Measurements from ENCODE around the gene INHBE.
A peak's percentile ranks its signal among the peaks of the same experiment; 100 is the strongest.
"Not testable (repeated sequence)": the region's sequence is repeated elsewhere in the genome, so short reads cannot be mapped to it uniquely, and the experiment has no call there.

The INHBE gene, protein sequence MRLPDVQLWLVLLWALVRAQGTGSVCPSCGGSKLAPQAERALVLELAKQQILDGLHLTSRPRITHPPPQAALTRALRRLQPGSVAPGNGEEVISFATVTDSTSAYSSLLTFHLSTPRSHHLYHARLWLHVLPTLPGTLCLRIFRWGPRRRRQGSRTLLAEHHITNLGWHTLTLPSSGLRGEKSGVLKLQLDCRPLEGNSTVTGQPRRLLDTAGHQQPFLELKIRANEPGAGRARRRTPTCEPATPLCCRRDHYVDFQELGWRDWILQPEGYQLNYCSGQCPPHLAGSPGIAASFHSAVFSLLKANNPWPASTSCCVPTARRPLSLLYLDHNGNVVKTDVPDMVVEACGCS

DNA sequence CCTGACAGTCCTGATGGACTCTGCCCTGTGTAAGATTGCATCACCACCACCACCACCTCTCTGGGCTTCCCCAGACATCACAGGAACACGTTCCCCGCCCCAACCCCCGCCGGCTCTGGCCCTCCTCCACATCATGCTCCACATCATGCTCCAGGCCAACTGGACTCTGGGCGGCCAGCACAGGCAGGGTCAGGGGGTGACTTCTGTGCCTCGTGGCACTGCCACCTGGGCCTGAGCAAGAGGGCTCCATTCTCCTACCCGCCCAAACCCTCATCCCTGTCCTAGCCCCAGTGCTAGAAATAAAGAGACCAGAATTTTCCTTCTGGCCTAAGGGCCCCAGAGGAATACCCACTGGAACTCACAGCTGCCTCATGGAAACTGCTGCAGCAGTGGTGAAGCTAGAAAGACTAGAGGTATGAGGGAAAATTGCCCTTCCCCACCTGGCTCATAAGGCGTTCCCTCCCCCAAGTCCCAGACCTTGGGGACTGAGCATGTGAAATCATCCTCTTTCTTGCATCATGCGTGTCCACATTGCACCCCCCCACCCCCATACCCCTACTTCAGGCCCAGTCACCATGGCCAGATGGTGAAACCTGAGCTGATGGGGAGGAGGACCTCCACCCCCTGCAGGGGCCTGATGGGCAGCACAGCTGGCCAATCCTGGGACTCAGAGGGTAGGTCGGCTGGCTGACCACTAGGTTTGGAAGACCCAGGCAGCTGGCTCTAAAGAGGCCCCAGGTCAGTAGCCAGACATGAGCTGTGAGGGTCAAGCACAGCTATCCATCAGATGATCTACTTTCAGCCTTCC lies at the start of gene INHBE:
Gene INHBE (plus strand): TSS at position 742 of the 808 bp plus-strand sequence. CDS start 230 bp downstream, outside the sequence.
- Mint-ChIP-seq H3K4me1 (peaks cover 47% of the 10 kb centered on the region), H3K27me3 (no peaks in the 10 kb centered on the region), H3K9me3 (no peaks in the 10 kb centered on the region), H3K4me3 (peak within 1 kb of the TSS; percentile 86), H3K27ac (peak within 1 kb of the TSS; percentile 82), H3K36me3 (no peaks in the 10 kb centered on the region)
- no peak for ATAC-seq

DNA sequence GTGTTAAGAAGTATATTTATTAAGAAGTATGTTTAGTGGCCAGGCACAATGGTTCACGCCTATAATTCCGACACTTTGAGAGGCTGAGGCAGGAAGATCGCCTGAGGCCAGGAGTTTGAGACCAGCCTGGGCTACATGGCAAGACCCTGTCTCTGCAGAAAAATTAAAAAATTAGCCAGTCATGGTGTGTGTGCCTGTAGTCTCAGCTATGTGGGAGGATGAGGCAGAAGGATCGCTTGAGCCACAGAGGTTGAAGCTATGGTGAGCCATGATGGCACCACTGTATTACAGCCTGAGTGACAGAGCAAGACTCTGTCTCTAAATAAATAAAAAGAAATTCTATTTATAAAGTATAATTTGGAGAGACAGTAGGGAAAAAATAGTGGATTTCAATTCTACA lies 44.6 kb upstream of the INHBE start:
- no peaks in the 10 kb centered on the region for H3K36me3 Mint-ChIP-seq
- no peak overlapping the region for H3K27ac Mint-ChIP-seq
- peaks cover 24% of the 10 kb centered on the region for H3K4me1 Mint-ChIP-seq
- no peaks in the 10 kb centered on the region for H3K27me3 Mint-ChIP-seq
- no peak overlapping the region for H3K4me3 Mint-ChIP-seq
- no peak for ATAC-seq
- no peaks in the 10 kb centered on the region for H3K9me3 Mint-ChIP-seq

DNA sequence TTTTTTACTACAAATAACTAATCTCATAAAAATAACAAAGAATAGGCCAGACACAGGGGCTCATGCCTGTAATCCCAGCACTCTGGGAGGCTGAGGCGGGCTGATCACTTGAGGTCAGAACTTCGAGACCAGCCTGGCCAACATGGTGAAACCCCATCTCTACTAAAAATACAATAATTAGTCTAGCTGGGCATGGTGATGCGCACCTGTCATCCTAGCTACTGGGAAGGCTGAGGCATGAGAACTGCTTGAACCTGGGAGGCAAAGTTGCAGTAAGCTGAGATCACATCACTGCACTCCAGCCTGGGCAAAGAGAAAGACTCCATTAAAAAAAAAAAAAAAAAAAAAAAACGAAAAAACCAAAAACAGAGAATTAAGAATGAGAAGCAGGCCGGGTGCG lies 40.9 kb upstream of the INHBE start:
- H3K36me3 Mint-ChIP-seq, H3K27ac Mint-ChIP-seq, H3K9me3 Mint-ChIP-seq, H3K27me3 Mint-ChIP-seq, H3K4me3 Mint-ChIP-seq, ATAC-seq: not testable (repeated sequence)
- peaks cover 42% of the 10 kb centered on the region for H3K4me1 Mint-ChIP-seq

DNA sequence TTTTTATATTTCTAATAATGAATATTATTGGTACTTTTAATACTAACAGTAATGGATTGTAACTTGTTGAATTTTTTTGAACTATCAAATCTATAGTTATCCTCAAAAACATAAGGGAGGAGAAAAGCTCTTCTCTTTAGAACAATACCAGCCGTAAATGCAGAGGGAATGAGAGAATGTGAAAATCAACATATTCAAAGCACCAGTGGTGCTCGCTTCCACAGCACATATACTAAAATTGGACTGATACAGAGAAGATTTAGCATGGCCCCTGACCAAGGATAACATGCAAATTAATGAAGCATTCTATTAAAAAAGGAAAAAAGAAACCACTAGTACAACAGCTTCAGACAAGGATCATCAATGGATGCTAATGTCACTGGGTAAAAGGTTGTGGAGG lies 40.0 kb upstream of the INHBE start:
- Mint-ChIP-seq H3K36me3 (peaks cover 13% of the 10 kb centered on the region), H3K4me1 (peaks cover 46% of the 10 kb centered on the region), H3K4me3 (no peak overlapping the region), H3K9me3 (no peaks in the 10 kb centered on the region), H3K27ac (no peak overlapping the region), H3K27me3 (no peaks in the 10 kb centered on the region)
- no peak for ATAC-seq

DNA sequence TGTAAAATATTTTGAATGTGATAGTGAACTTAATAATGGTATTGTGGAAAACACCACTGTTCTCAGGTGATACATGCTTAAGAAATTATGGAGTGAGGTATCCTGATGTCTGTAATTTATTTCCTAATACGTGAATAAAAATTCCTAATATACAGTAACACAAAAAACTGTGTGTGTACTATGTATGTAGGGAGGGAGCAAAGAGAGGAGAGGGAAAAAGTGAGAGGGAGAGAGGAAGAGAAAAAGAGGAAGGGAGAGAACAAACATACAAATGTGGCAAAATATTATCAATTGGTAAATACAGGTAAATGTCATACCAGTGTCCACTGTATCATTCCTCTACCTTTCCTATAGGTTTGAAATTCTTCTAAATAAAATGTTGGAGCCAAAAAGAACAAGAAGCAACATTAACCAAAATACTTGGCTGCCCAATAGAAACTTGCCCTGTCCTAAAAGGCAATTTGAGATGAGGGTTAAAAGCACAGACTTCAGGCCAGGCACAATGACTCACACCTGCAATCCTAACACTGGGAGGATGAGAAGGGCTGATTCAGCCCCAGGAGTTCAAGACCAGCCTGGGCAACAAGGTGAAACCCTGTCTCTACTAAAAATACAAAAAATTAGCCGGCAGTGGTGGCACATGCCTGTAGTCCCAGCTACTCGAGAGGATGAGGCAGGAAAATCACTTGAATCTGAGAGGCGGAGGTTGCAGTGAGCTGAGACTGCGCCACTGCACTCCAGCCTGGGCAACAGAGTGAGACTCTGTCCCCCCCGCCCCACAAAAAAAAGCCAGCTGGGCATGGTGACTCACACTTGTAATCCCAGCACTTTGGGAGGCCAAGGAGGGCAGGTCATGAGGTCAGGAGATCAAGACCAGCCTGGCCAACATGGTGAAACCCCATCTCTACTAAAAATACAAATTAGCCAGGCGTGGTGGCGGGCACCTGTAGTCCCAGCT lies 38.8 kb upstream of the INHBE start:
- ATAC-seq: no peak
- no peaks in the 10 kb centered on the region for H3K27me3 Mint-ChIP-seq
- no peaks in the 10 kb centered on the region for H3K9me3 Mint-ChIP-seq
- H3K36me3 Mint-ChIP-seq: peaks cover 23% of the 10 kb centered on the region
- no peak overlapping the region for H3K4me3 Mint-ChIP-seq
- H3K4me1 Mint-ChIP-seq: peaks cover 57% of the 10 kb centered on the region
- no peak overlapping the region for H3K27ac Mint-ChIP-seq

DNA sequence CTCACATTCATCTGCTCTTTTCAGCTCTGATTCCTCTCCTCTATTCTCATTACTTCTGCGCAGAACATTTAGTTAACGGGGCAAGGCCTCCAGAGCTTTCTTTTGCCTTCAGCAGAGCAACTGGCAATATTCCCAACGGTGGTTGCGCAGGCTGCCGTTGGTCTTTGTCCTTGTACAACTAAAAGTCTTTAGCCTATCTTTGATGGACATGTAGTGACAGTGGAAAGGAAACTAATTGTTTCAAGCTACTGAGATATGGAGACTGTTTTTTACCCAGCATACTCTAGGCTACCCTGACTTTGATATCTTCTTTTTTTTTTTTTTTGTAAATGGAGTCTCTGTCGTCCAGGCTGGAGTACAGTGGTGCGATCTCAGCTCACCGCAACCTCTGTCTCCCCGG lies 36.9 kb upstream of the INHBE start:
- ATAC-seq: no peak
- Mint-ChIP-seq H3K36me3 (peaks cover 30% of the 10 kb centered on the region), H3K27me3 (no peaks in the 10 kb centered on the region), H3K4me3 (no peak overlapping the region), H3K9me3 (no peaks in the 10 kb centered on the region), H3K4me1 (peaks cover 49% of the 10 kb centered on the region), H3K27ac (no peak overlapping the region)

DNA sequence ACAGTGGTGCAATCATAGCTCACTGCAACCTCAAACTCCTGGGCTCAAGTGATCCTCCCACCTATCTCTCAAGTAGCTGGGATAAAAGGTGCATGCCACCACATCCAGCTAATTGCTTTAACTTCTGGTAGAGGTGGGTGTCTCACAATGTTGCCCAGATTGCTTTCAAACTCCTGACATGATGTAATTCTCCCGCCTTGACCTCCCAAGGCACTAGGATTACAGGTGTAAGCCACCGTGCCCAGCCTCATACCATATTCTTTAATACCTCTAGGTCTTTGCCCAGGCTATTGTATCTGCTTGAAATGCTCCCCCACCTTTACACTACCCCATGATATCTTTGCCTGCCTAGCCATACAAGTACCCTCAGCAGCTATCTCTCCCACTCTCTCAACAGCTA lies 35.6 kb upstream of the INHBE start:
- Mint-ChIP-seq H3K27ac (no peak overlapping the region), H3K4me1 (peaks cover 53% of the 10 kb centered on the region), H3K36me3 (peaks cover 34% of the 10 kb centered on the region), H3K9me3 (no peaks in the 10 kb centered on the region), H3K4me3 (no peak overlapping the region), H3K27me3 (no peaks in the 10 kb centered on the region)
- no peak for ATAC-seq

DNA sequence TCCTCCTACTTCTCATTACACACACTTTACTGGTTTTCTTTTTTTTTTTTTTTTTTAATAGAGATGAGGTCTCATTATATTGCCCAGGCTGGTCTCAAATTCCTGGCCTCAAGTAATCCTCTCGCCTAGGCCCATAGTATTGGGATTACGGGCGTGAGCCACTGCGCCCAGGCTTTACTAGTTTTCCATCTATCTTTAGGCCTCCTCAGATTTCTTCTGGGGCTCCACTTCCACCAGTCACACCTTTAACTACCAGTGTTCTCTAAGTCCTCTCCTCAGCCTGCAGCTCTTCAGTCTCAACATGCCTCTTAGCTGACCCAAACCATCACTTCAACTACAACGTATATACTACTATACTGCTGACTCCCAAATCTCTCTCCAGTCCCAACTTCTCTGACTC lies 34.6 kb upstream of the INHBE start:
- no peaks in the 10 kb centered on the region for H3K27me3 Mint-ChIP-seq
- peaks cover 37% of the 10 kb centered on the region for H3K36me3 Mint-ChIP-seq
- H3K27ac Mint-ChIP-seq: no peak overlapping the region
- H3K4me1 Mint-ChIP-seq: peaks cover 51% of the 10 kb centered on the region
- no peaks in the 10 kb centered on the region for H3K9me3 Mint-ChIP-seq
- no peak for ATAC-seq
- H3K4me3 Mint-ChIP-seq: no peak overlapping the region

DNA sequence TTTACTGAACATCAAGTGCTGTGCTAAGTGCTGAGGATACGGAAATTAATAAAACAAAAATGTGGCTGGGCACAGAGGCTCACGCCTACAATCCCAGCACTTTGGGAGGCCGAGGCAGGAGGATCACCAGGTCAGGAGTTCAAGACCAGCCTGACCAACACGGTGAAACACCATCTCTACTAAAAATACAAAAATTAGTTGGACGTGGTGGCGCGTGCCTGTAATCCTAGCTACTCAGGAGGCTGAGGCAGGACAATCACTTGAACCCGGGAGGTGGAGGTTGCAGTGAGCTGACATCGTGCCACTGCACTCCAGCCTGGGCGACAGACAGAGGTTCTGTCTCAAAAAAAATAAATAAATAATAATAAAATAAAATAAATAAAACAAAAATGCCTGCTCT lies 28.2 kb upstream of the INHBE start:
- H3K27ac Mint-ChIP-seq: peak overlapping the region; percentile 37
- ATAC-seq, H3K4me3 Mint-ChIP-seq, H3K9me3 Mint-ChIP-seq, H3K27me3 Mint-ChIP-seq: not testable (repeated sequence)
- H3K36me3 Mint-ChIP-seq: peaks cover 19% of the 10 kb centered on the region
- peaks cover 45% of the 10 kb centered on the region for H3K4me1 Mint-ChIP-seq

DNA sequence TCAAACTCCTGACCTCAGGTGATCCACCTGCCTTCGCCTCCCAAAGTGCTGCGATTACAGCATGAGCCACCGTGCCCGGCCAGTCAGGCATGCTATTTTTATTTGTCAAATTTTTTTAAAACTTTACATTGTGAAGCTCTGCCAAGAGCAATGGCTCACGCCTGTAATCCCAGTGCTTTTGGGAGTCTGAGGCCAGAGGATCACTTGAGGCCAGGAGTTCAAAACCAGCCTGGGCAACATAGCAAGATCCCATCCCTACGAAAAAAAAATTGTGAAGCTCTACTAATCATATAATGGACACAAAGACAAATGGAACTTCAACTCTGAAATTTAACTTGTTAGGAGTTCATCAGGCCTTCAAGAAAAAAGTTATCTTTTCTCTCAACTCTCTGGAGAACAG lies 26.1 kb upstream of the INHBE start:
- Mint-ChIP-seq H3K36me3 (peaks cover 12% of the 10 kb centered on the region), H3K9me3 (no peaks in the 10 kb centered on the region), H3K4me1 (peaks cover 45% of the 10 kb centered on the region), H3K27me3 (no peaks in the 10 kb centered on the region), H3K4me3 (peak overlapping the region; percentile 76), H3K27ac (peak overlapping the region; percentile 100)
- ATAC-seq: no peak

DNA sequence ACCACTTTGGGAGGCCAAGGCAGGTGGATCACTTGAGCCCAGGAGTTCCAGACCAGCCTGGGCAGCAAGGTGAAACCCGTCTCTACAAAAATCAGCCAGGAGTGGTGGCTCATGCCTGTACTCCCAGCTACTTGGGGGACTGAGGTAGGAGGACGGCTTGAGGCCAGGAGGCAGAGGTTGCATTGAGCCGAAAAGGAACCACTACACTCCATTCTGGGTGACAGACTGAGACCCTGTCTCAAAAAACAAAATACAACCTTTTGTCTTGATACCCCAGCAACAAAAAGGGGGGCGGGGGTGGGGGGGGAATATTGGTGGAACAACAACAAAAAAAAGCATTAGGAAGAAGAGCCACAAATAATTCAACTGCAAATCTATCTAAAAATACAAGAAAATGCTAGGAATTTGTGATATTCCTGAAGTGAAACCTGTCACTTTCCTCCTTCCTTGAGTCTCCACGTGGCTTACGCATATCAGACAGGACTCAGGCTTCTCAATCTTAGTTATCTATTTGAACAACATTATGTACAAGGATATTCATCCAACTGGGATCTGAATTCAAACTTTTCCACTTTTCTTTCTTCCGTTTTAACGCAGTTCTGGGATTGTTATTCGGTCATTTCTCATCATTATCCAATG lies 25.5 kb upstream of the INHBE start:
- Mint-ChIP-seq H3K4me1 (peaks cover 40% of the 10 kb centered on the region), H3K36me3 (peaks cover 7% of the 10 kb centered on the region), H3K4me3 (peak overlapping the region; percentile 84), H3K27ac (peak overlapping the region; percentile 100), H3K9me3 (no peaks in the 10 kb centered on the region), H3K27me3 (no peaks in the 10 kb centered on the region)
- ATAC-seq: no peak

DNA sequence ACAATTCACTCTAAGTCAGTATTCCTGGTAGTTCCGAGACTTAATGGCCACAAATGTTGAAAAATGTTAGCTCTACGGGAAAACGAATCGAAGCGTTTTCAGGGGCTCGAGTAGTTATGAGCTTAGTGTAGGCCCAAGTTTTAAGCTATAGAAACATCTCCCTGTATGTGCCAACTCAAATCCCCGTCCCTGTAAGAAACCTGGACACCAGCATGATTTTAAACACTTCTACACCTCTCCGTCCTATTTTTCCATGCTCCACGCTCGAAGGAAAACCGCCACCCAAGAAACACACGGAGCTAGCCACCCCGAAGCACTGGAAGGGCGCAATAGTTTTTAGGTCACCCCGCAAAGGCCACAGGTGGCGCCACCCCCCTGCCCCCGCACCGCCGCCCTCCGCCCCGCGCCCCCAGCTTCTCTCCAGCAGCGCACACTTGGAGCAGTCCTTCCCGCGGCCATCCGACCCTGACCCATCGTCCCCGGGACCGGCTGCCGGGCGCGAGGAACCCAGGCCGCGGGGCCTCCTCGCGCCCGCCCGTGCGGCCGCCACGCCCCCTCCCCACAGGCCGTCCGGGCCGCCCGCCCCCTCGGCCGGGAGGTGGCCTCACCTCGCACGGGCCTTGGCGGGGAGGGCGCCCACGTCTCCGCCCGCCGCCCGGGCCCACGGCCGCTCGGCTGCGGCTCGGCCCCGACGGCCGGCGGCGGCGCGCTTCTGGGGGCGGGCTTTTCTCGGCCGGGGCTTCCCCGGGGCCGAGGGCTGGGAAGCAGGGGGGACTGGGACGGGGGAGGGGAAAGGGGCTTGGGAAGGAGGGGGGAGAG lies 24.8 kb upstream of the INHBE start:
- peak; percentile 91 for ATAC-seq
- Mint-ChIP-seq H3K4me1 (peaks cover 39% of the 10 kb centered on the region), H3K27me3 (no peaks in the 10 kb centered on the region), H3K4me3 (peak overlapping the region; percentile 97), H3K36me3 (peaks cover 6% of the 10 kb centered on the region), H3K27ac (peak overlapping the region; percentile 100), H3K9me3 (no peaks in the 10 kb centered on the region)

DNA sequence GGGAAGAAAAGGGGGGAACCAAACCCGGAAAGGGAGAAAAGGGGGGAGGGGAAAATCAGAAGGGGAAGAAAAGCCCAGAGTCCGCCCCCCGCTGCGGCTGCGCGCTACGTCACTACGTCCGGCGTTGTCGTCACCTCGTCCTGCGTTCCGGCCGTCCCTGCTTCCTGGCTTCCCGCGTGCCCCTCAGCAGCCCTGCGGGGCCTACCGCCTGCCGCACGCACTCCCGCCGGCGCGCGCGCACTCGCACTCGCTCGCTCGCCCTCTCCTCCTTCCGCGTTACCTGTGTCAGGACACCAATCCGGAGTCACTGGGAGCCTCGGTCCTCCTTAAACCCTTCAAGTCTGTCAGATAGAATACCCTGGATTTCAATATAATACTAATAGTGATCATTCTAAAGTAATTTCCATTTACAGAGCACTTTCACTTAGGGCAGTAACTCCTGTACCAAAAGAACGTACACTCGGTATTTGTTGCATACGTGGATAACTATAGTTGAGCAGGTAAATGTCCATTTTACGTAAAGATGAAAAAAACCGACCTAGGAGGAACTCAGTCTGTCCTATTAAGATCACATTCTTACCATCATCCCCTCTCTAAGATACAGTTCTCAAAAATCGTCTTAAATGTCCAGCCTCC lies 24.1 kb upstream of the INHBE start, which contains the start of gene R3HDM2:
Gene R3HDM2 (minus strand): TSS at position 113 of the 636 bp plus-strand sequence. CDS start 120,615 bp downstream, outside the sequence.
- no peaks in the 10 kb centered on the region for H3K36me3 Mint-ChIP-seq
- peak; percentile 97 for ATAC-seq
- no peaks in the 10 kb centered on the region for H3K27me3 Mint-ChIP-seq
- no peaks in the 10 kb centered on the region for H3K9me3 Mint-ChIP-seq
- H3K4me3 Mint-ChIP-seq: peak within 1 kb of the TSS; percentile 97
- H3K4me1 Mint-ChIP-seq: peaks cover 35% of the 10 kb centered on the region
- peak within 1 kb of the TSS; percentile 100 for H3K27ac Mint-ChIP-seq

Measured in stimulated activated memory B cell treated with anti-CD40 and anti-IgM and Interleukin-4, amounts not matched to agents 10 μg/mL and 1 μg/mL and 100 μg/mL, for 72 hours (primary cell).